Liver (tissue), 9 donors: Measurements from ENCODE around the gene SNU13. TPM values are rescaled to one million over a fixed set of nuclear protein-coding genes. Genes with fewer than 3 reads are reported as not detected.

Source experiments
- DNase-seq: peaks from one replicate; pipeline ENCODE4 v3.0.0-alpha.2; 2017; ENCODE audit warnings: low spot score
- H3K27ac ChIP-seq, 2 donors: one replicate each; pipeline ENCODE4 v1.7.0; 2013; ENCODE audit warnings: inconsistent platforms in 2 of 2, low read length in 2 of 2, control low read depth in 1 of 2, low read depth in 1 of 2, mild to moderate bottlenecking in 1 of 2
- H3K27me3 ChIP-seq, 4 donors: one replicate each; pipeline versions ENCODE4 v1.6.1 to v1.7.0; 2013; ENCODE audit warnings: low read length in 3 of 4, inconsistent platforms in 1 of 4, mild to moderate bottlenecking in 1 of 4, moderate library complexity in 1 of 4; ENCODE audit not compliant: control insufficient read depth in 4 of 4, insufficient read depth in 4 of 4
- H3K36me3 ChIP-seq, 4 donors: one replicate each; pipeline versions ENCODE4 v1.6.1 to v1.7.0; 2013; ENCODE audit warnings: low read length in 3 of 4, mild to moderate bottlenecking in 3 of 4, low read depth in 1 of 4, moderate library complexity in 1 of 4; ENCODE audit not compliant: control insufficient read depth in 4 of 4, insufficient read depth in 3 of 4
- H3K4me1 ChIP-seq, 4 donors: one replicate each; pipeline versions ENCODE4 v1.6.1 to v1.7.0; 2013; ENCODE audit warnings: low read length in 3 of 4, mild to moderate bottlenecking in 3 of 4, moderate library complexity in 1 of 4; ENCODE audit not compliant: control insufficient read depth in 4 of 4, insufficient read depth in 4 of 4
- H3K4me3 ChIP-seq, 3 donors: one replicate each; pipeline versions ENCODE4 v1.6.1 to v1.7.0; 2013; ENCODE audit warnings: low read length in 3 of 3, control low read depth in 1 of 3, low read depth in 1 of 3, mild to moderate bottlenecking in 1 of 3
- H3K9ac ChIP-seq, 2 donors: one replicate each; pipeline ENCODE4 v1.7.0; 2013; ENCODE audit warnings: low read length in 2 of 2, mild to moderate bottlenecking in 2 of 2, moderate library complexity in 2 of 2, control low read depth in 1 of 2, low read depth in 1 of 2
- H3K9me3 ChIP-seq, 4 donors: one replicate each; pipeline versions ENCODE4 v1.6.1 to v1.7.0; 2013; ENCODE audit warnings: low read length in 3 of 4; ENCODE audit not compliant: control insufficient read depth in 4 of 4
- CTCF ChIP-seq: fragments of 150-350 bp; IDR thresholded peaks from 2 replicates; pipeline ENCODE4 v1.5.1; 2017; ENCODE audit warnings: improper control_type of control experiment, low read depth, low read length; ENCODE audit not compliant: missing input control
- EGR1 ChIP-seq, 2 donors: IDR thresholded peaks; 2 replicates each; pipeline ENCODE4 v1.6.1; 2016 to 2018; ENCODE audit warnings: antibody characterized with exemption in 2 of 2, low read depth in 2 of 2
- FOXA1 ChIP-seq: IDR thresholded peaks from 2 replicates; pipeline ENCODE4 v1.6.1; 2016; ENCODE audit warnings: antibody characterized with exemption
- GABPA ChIP-seq, 2 donors: IDR thresholded peaks in 1 of 2; conservative IDR thresholded peaks in 1 of 2; 2 replicates each; pipeline ENCODE4 v1.6.1; 2016; ENCODE audit warnings: antibody characterized with exemption in 2 of 2, mild to moderate bottlenecking in 1 of 2, moderate library complexity in 1 of 2
- HNF4A ChIP-seq, 2 donors: conservative IDR thresholded peaks; 2 replicates each; pipeline ENCODE4 v1.6.1; 2016; ENCODE audit warnings: antibody characterized with exemption in 2 of 2, mild to moderate bottlenecking in 2 of 2
- HNF4G ChIP-seq: IDR thresholded peaks from 2 replicates; pipeline ENCODE4 v1.6.1; 2016; ENCODE audit warnings: antibody characterized with exemption
- JUND ChIP-seq, 2 donors: IDR thresholded peaks; 2 replicates each; pipeline ENCODE4 v1.6.1; 2016; ENCODE audit warnings: antibody characterized with exemption in 2 of 2
- MAX ChIP-seq: IDR thresholded peaks from 2 replicates; pipeline ENCODE4 v1.6.1; 2016; ENCODE audit warnings: antibody characterized with exemption
- NR2F2 ChIP-seq: IDR thresholded peaks from 2 replicates; pipeline ENCODE4 v1.6.1; 2016; ENCODE audit warnings: antibody characterized with exemption
- RAD21 ChIP-seq, 2 donors: IDR thresholded peaks; 2 replicates each; pipeline ENCODE4 v1.6.1; 2016; ENCODE audit warnings: antibody characterized with exemption in 2 of 2, mild to moderate bottlenecking in 2 of 2
- REST ChIP-seq: IDR thresholded peaks from 2 replicates; pipeline ENCODE4 v1.6.1; 2016; ENCODE audit warnings: antibody characterized with exemption, mild to moderate bottlenecking
- RXRA ChIP-seq, 2 donors: IDR thresholded peaks; 2 replicates each; pipeline ENCODE4 v1.6.1; 2017 to 2018; ENCODE audit warnings: antibody characterized with exemption in 2 of 2, mild to moderate bottlenecking in 1 of 2
- SP1 ChIP-seq: IDR thresholded peaks from 2 replicates; pipeline ENCODE4 v1.6.1; 2018; ENCODE audit warnings: antibody characterized with exemption, mild to moderate bottlenecking
- YY1 ChIP-seq: IDR thresholded peaks from 2 replicates; pipeline ENCODE4 v1.6.1; 2016; ENCODE audit warnings: antibody characterized with exemption, mild to moderate bottlenecking
- ZBTB33 ChIP-seq: IDR thresholded peaks from 2 replicates; pipeline ENCODE4 v1.6.1; 2016; ENCODE audit warnings: antibody characterized with exemption
- WGBS: extraction: QIAGEN DNeasy Blood & Tissue Kit; methylation state at CpG from one replicate; pipeline ENCODE4 v1.1.7; 2013; 5-methylcytosine and 5-hydroxymethylcytosine counted together
- polyA plus RNA-seq, 2 donors: library from polyadenylated mRNA; stranded (reverse) in 1 of 2; unstranded in 1 of 2; fragments of 200-250 nt in 1 of 2; fragments of >200 nt in 1 of 2; fragmentation: Nextera tagmentation in 1 of 2; extraction: Ambion mirVana in 1 of 2; gene quantifications; one replicate each; pipeline versions ENCODE4 v1.2.1 to v1.2.3, GENCODE V29; 2013 to 2015
- total RNA-seq, 2 donors: library from RNA; depleted of rRNA; stranded (reverse); fragments of >200 nt; gene quantifications; one replicate each; pipeline ENCODE4 v1.2.3, GENCODE V29; 2014
- TF ChIP-seq, protein P1 (sequence below): IDR thresholded peaks from 2 replicates; pipeline ENCODE4 v1.6.1; 2016; ENCODE audit warnings: antibody characterized with exemption
- donor health status: healthy.
- donor health status: healthy.
- donor health status: healthy.
- donor health status: healthy.
- donor health status: healthy.

Gene SNU13
- total and polyA plus RNA-seq, 4 donors, result 22.3 to 104 (median 43.9) TPM

- Histone ChIP-seq H3K9ac (no peak overlapping the region), H3K4me1 (peaks cover 0 to under 1% (median 0%) of the 10 kb centered on the region in 4 donors), H3K36me3 (peaks cover 18 to 74% (median 69%) of the 10 kb centered on the region in 4 donors), H3K27ac (no peak overlapping the region), H3K4me3 (no peak overlapping the region), H3K27me3 (no peaks in the 10 kb centered on the region), H3K9me3 (no peaks in the 10 kb centered on the region)
- DNase-seq, result no peak
- no peak for TF ChIP-seq HNF4A (conservative IDR thresholded peaks at IDR 0.05)
- WGBS, result 97% methylated on average over 2 of the region's 2 CpGs
Observed at GRCh38 chr22:41661713-41662112, 27.0 kb downstream of the SNU13 start.

DNA sequence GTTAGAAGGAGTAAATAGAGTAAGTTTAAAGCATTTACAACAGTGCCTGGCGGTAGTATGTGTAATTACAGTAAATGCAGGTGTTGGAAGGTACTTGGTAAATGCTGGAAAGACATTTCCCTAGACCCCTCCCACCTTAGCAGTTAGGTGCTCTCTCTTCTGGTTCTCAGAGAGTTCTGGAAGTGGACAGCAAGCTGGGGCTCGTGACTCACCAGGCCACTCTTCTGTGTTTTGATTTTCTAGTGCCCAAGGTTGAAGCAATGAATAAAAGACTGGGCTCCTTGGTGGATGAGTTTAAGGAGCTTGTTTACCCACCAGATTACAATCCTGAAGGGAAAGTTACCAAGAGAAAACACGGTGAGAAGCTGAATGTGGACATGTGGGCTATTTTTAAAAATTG, 27.6 kb downstream of the SNU13 start:
- no peak overlapping the region for H3K4me3 ChIP-seq
- H3K9me3 ChIP-seq, result no peaks in the 10 kb centered on the region
- WGBS, result 92% methylated on average over 3 of the region's 3 CpGs
- no peak overlapping the region for H3K9ac ChIP-seq
- no peak overlapping the region for H3K27ac ChIP-seq
- H3K4me1 ChIP-seq, result no peaks in the 10 kb centered on the region
- H3K27me3 ChIP-seq, result no peaks in the 10 kb centered on the region
- TF ChIP-seq CTCF (no peak), YY1 (no peak), GABPA (IDR thresholded peaks at IDR 0.05 in 1 of 2, conservative IDR thresholded peaks at IDR 0.05 in 1 of 2) (no peak), HNF4A (conservative IDR thresholded peaks at IDR 0.05) (no peak), FOXA1 (no peak), HNF4G (no peak), ZBTB33 (no peak), NR2F2 (no peak), RXRA (IDR thresholded peaks at IDR 0.05) (no peak), SP1 (no peak), MAX (no peak), REST (no peak), EGR1 (IDR thresholded peaks at IDR 0.05; ENCODE audit: low read depth in 2 of 2) (no peak), RAD21 (IDR thresholded peaks at IDR 0.05) (no peak), JUND (IDR thresholded peaks at IDR 0.05) (no peak)
- TF ChIP-seq, protein P1, sequence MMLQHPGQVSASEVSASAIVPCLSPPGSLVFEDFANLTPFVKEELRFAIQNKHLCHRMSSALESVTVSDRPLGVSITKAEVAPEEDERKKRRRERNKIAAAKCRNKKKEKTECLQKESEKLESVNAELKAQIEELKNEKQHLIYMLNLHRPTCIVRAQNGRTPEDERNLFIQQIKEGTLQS, result no peak
- DNase-seq, result no peak
- H3K36me3 ChIP-seq, result peaks cover 18 to 78% (median 72%) of the 10 kb centered on the region in 4 donors
